Measurements from ENCODE around the gene PSD.

The PSD gene

GRCh38 chr10:102404361-102405107 lies 14.1 kb downstream of the PSD start:
- no peak for DNase-seq (ENCODE audit: low read depth)

GRCh38 chr10:102403115-102403514 lies 15.5 kb downstream of the PSD start:
- DNase-seq (ENCODE audit: low read depth), result no peak

- DNase-seq (ENCODE audit: low read depth), result no peak
These were observed 16.1 kb downstream of the PSD start for GRCh38 chr10:102402512-102402896.

GRCh38 chr10:102401735-102402511 lies 16.7 kb downstream of the PSD start:
- DNase-seq (ENCODE audit: low read depth), result no peak

GRCh38 chr10:102401342-102401654 lies 17.3 kb downstream of the PSD start:
- no peak for DNase-seq (ENCODE audit: low read depth)

GRCh38 chr10:102400598-102401341 lies 17.8 kb downstream of the PSD start:
- no peak for DNase-seq (ENCODE audit: low read depth)

- DNase-seq (ENCODE audit: low read depth), result no peak
These were observed 18.5 kb downstream of the PSD start for GRCh38 chr10:102400076-102400475.

- peak; percentile 76 for DNase-seq (ENCODE audit: low read depth)
These were observed 19.2 kb downstream of the PSD start for GRCh38 chr10:102399217-102400021.

GRCh38 chr10:102398172-102399020 lies 20.2 kb downstream of the PSD start:
- no peak for DNase-seq (ENCODE audit: low read depth)

GRCh38 chr10:102397222-102398171 lies 21.1 kb downstream of the PSD start:
- no peak for DNase-seq (ENCODE audit: low read depth)

- no peak for DNase-seq (ENCODE audit: low read depth)
These were observed 21.8 kb downstream of the PSD start for GRCh38 chr10:102396730-102397151.

- DNase-seq (ENCODE audit: low read depth), result no peak
These were observed 22.3 kb downstream of the PSD start for GRCh38 chr10:102396317-102396650.

GRCh38 chr10:102395400-102396316 lies 22.9 kb downstream of the PSD start, which contains the start of gene NFKB2:
Gene NFKB2 (plus strand): TSS chr10:102395705. CDS start chr10:102395960, 255 bp downstream.
- peak; percentile 83 for DNase-seq (ENCODE audit: low read depth)

- no peak for DNase-seq (ENCODE audit: low read depth)
These were observed 23.7 kb downstream of the PSD start for GRCh38 chr10:102394801-102395399.

GRCh38 chr10:102394079-102394800 lies 24.3 kb downstream of the PSD start:
- peak; percentile 100 for DNase-seq (ENCODE audit: low read depth)

GRCh38 chr10:102393411-102394078 lies 25.0 kb downstream of the PSD start:
- no peak for DNase-seq (ENCODE audit: low read depth)

GRCh38 chr10:102392306-102392705 lies 26.3 kb downstream of the PSD start:
- DNase-seq (ENCODE audit: low read depth), result no peak
